SJCRH30 (cell line): ENCODE measurements around the gene A1BG. TPM values are rescaled to one million over a fixed set of nuclear protein-coding genes. Genes with fewer than 3 reads are reported as not detected.
A peak's percentile ranks its signal among the peaks of the same experiment; 100 is the strongest.
"Not testable (repeated sequence)": the region's sequence is repeated elsewhere in the genome, so short reads cannot be mapped to it uniquely, and the experiment has no call there.

Experiments used
- DNase-seq, 2 experiments: peaks; one replicate each; pipeline ENCODE4 v3.0.0-alpha.2; 2015 to 2020
- H3K27ac ChIP-seq: fragments of 250-450 bp; sonication (Bioruptor Pico); 2 replicates; pipeline ENCODE4 v1.5.1; 2020; ENCODE audit warnings: mild to moderate bottlenecking, moderate library complexity
- H3K27me3 ChIP-seq: fragments of 250-450 bp; sonication (Bioruptor Pico); 2 replicates; pipeline ENCODE4 v1.5.1; 2020; ENCODE audit warnings: mild to moderate bottlenecking, moderate library complexity
- H3K36me3 ChIP-seq: fragments of 250-450 bp; sonication (Bioruptor Pico); 2 replicates; pipeline ENCODE4 v1.5.1; 2020; ENCODE audit warnings: mild to moderate bottlenecking, moderate library complexity
- H3K4me1 ChIP-seq: fragments of 250-450 bp; sonication (Bioruptor Pico); 2 replicates; pipeline ENCODE4 v1.5.1; 2020; ENCODE audit warnings: mild to moderate bottlenecking, moderate library complexity
- H3K4me3 ChIP-seq: fragments of 250-450 bp; sonication (Bioruptor Pico); 2 replicates; pipeline ENCODE4 v1.5.1; 2020; ENCODE audit warnings: mild to moderate bottlenecking, moderate library complexity
- H3K9me3 ChIP-seq: fragments of 250-450 bp; sonication (Bioruptor Pico); replicated peaks from 2 replicates; pipeline ENCODE4 v1.5.1; 2020; ENCODE audit warnings: mild to moderate bottlenecking, moderate library complexity
- total RNA-seq: library from RNA; depleted of rRNA; stranded (reverse); fragments of >200 nt; shearing (Covaris generic); gene quantifications from 2 replicates; pipeline ENCODE4 v1.2.3, GENCODE V29; 2014

The A1BG gene
- total RNA-seq, 1 experiment from 2014 or later, result 10.2 TPM

DNA sequence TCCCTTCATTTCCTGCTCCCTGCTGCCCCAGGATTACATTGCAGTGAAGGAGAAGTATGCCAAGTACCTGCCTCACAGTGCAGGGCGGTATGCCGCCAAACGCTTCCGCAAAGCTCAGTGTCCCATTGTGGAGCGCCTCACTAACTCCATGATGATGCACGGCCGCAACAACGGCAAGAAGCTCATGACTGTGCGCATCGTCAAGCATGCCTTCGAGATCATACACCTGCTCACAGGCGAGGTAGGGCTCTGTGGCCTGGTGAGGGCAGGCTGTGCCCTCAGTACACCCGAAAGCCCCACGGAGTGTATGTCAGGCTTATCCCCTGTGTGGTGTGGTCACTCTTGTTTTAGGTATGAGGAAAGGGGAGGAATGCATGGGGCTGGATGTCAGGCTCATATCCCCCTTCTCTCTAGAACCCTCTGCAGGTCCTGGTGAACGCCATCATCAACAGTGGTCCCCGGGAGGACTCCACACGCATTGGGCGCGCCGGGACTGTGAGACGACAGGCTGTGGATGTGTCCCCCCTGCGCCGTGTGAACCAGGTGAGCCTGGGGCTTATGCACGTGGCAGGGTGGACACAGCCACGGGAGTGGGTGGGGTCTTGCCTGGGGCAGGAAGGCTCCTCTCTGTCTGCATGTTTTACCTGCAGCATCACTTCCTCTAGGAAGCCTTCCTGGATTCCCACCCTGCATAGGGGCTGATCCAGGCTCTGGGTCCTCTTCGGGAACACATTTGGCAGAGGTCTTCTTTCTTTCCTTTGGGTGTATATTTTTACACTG is 39.8 kb upstream of the A1BG start:
- no peaks in the 10 kb centered on the region for H3K9me3 ChIP-seq
- peaks cover 78% of the 10 kb centered on the region for H3K36me3 ChIP-seq
- H3K27me3 ChIP-seq, result no peaks in the 10 kb centered on the region
- H3K4me3 ChIP-seq, result no peak overlapping the region
- no peak for DNase-seq
- H3K27ac ChIP-seq, result no peak overlapping the region
- peaks cover 1% of the 10 kb centered on the region; the same call in 1 of the 2 replicates for H3K4me1 ChIP-seq

DNA sequence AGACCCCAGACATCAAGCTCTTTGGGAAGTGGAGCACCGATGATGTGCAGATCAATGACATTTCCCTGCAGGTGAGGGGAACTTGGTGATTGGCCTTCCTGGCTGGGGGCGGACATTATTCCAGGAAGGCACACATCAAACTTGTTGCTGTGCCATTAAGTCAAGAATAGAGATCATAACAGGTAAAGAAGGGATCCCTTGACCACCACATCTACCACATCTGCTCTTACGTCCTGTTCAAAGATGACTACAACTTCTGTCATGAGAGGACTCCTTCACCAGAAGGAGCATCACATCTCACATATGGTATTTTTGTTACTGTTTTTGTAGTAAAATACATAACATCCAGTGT is 34.9 kb upstream of the A1BG start:
- peaks cover 3% of the 10 kb centered on the region; the same call in 1 of the 2 replicates for H3K4me1 ChIP-seq
- peak overlapping the region; percentile 80 for H3K4me3 ChIP-seq
- H3K9me3 ChIP-seq, result no peaks in the 10 kb centered on the region
- no peak for DNase-seq
- peak overlapping the region; percentile 87 for H3K27ac ChIP-seq
- peaks cover 51% of the 10 kb centered on the region for H3K36me3 ChIP-seq
- no peaks in the 10 kb centered on the region for H3K27me3 ChIP-seq

DNA sequence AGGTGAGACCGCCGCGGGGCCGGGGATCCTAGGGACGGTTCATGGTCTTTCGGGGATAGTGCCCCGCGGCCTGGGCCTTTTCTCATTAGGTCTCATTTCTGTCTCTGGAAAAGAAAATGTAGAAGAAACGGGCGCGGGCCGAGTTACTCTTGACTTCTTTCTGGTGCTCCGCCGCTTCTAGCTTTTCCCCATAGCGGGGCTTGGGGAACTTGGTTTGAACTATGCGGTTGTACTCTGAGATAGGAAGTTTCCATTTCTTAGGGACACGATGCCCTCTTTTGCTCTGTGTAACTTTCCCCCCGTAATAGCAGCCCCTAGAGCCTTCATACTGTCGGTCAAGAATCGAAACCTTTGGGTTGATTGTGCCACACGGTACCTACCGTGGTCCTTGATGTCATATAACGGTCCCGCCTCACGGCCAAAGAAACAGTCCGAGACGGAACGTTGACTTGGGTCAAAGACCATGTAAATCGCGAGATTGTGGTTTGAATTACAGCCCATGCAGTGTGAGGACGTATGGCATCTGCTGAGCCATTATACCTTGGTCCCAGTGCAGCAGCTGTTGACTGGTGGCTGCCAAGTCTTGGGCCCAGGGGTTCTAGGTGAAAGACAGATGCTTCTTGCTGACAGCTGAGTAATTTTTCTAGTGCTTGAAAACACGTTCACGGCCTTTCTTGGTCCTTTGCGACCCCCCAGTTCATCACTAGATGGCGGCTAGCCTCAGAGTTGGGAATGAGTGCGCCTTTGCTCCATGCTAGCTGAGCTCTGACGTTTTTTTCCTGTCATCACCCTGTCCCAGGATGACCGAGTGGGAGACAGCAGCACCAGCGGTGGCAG is 34.3 kb upstream of the A1BG start:
- Histone ChIP-seq H3K27ac (peak overlapping the region; percentile 87), H3K36me3 (peaks cover 45% of the 10 kb centered on the region), H3K9me3 (no peaks in the 10 kb centered on the region), H3K4me1 (peaks cover 3% of the 10 kb centered on the region; the same call in 1 of the 2 replicates), H3K27me3 (no peaks in the 10 kb centered on the region), H3K4me3 (peak overlapping the region; percentile 80)
- DNase-seq, result peak; percentile 55 to 59

DNA sequence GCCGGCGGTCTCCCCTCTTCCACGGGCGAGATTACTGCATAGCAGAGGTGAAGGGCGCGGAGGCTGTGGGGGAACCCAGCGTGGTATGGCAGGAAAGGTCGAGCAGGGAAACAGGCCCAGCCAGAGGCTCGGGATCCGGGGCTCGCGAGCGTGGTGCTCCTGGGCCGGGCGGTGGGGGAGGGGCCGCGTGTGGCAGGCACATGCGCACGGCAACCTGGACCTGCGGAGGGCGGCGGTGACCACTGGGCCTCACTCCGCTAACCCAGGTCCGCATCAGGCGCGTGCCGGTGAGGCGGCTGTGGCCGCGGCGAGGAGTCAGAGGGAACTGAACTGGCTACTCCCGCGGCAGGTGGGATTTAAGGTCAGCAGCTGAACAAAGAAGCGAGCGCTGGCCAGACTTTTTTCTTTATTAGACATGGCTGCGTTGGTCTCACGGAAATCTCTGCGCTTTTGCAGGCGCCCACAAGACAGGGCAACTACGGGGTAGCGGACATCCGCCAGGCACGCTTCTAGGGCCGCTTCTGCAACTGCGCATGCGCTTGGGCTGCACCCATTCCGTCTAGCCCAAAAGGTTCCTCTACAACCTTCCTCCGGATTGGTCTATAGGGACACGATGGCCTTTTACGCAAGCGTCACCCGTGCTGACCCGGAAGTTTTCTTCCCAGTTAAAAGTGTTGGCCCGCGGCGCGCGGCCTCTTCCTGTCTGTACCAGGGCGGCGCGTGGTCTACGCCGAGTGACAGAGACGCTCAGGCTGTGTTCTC is 33.5 kb upstream of the A1BG start, which contains the start of gene RPS5:
Gene RPS5, plus strand, starts transcription at position 694 of the 762 bp plus-strand sequence. CDS start 869 bp downstream, outside the sequence.
- peak; percentile 97 to 99 for DNase-seq

DNA sequence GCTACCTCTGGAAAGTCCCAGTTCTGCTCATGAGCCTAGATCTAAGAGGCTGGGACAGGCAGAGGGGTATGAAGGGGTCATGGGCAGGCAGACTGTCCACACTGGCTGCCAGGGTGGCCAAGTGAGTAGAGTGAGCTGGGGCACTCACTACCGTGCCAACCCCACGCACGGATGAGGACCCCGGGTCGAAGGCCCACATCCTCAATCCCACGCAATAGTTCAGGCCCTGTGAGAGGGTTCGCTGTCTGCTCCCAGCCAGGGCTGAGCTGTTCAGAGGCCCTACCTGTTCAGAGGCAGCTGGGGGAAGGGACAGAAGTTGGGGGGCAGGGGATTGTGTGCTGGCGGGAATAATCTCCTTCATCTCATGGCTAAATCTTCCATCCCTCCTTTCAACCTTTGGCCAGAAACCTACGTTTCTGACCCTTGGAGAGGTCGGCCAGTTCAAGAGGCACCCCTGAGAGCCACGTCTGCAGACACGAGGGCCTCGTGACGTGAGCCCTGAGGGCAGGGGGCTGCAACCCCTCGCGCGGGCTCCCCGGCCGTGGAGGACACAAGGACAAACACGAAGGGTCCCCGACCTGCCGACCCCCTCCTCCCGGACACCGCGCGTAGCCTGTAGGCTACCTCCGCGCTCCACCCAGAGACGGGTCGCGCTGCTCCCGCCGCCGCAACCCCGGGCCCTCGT is 32.7 kb upstream of the A1BG start:
- no peak for DNase-seq
- Histone ChIP-seq H3K27ac (peak overlapping the region; percentile 87), H3K36me3 (peaks cover 32% of the 10 kb centered on the region), H3K4me3 (peak overlapping the region; percentile 80), H3K27me3 (no peaks in the 10 kb centered on the region), H3K9me3 (no peaks in the 10 kb centered on the region), H3K4me1 (peaks cover 3% of the 10 kb centered on the region; the same call in 1 of the 2 replicates)

More for the DNA sequence above, 33.5 kb upstream of the A1BG start, which contains the start of gene RPS5:
- Histone ChIP-seq H3K27me3 (no peaks in the 10 kb centered on the region), H3K4me1 (peaks cover 3% of the 10 kb centered on the region; the same call in 1 of the 2 replicates), H3K27ac (peak within 1 kb of the TSS; percentile 87), H3K36me3 (peaks cover 37% of the 10 kb centered on the region), H3K9me3 (no peaks in the 10 kb centered on the region), H3K4me3 (peak within 1 kb of the TSS; percentile 80)

DNA sequence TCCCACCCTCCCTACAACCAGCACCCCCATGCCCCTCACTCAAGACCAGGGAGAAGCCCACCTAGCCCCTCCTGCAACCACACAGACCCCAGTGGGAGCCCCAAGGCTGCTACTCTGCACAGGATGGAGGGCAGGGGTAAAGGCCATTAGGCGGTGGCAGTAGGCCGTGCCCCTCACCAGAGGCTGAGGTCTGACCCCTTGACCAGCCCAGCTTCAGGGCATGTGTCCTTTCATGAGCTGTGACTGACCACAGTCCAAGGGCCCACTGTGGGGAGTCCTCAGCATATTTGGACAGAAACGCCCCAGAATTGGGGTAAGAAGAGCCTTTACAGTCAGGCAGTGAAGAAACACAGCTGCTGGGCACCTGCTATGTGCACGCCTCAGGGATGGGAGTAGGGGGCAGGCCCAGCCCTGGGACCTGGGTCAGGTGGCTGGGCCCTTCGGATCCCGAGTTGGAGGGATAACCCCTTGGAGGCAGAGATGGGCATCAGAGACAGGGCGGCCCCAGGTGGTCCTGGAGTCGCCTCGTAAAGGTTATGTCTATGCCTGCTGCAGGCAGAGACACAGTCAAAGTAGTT is 32.1 kb upstream of the A1BG start:
- Histone ChIP-seq H3K27me3 (no peaks in the 10 kb centered on the region), H3K9me3 (no peaks in the 10 kb centered on the region), H3K36me3 (peaks cover 25% of the 10 kb centered on the region), H3K27ac (no peak overlapping the region), H3K4me1 (peaks cover 3% of the 10 kb centered on the region; the same call in 1 of the 2 replicates), H3K4me3 (peak overlapping the region; percentile 80; the same call in 1 of the 2 replicates)
- DNase-seq, result no peak

DNA sequence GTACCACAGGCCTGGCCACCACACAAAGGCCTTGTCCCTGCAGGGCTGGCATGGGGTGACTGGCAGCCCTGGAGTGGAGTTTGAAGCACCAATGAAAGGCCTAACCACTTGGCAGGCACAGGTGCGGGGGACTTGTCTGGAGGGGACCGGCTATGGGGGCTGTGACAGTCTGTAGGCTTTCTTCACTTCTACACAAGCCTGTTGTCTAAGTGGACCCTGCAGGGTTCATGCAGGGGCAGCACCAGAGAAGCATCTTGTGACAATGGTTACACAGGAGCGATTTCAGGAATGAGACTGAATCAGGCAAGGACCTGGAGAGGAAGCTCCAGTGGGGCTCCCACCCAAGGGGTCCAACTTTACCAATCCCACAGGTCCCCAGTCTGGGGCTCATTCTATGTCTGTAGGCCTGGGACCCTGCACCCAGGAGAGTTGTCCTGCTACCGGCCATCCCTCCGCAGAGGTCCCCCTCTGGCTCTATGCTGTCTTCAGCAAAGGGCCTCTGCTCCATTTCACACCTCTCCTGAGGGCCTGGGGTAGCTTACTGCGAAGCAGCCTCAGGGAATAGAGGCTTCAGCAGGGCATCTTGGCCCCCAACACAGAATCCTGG is 29.8 kb upstream of the A1BG start:
- Histone ChIP-seq H3K4me1 (peaks cover 2% of the 10 kb centered on the region; the same call in 1 of the 2 replicates), H3K36me3 (peaks cover 2% of the 10 kb centered on the region), H3K27ac (no peak overlapping the region), H3K27me3 (no peaks in the 10 kb centered on the region), H3K4me3 (no peak overlapping the region), H3K9me3 (no peaks in the 10 kb centered on the region)
- DNase-seq, result no peak

DNA sequence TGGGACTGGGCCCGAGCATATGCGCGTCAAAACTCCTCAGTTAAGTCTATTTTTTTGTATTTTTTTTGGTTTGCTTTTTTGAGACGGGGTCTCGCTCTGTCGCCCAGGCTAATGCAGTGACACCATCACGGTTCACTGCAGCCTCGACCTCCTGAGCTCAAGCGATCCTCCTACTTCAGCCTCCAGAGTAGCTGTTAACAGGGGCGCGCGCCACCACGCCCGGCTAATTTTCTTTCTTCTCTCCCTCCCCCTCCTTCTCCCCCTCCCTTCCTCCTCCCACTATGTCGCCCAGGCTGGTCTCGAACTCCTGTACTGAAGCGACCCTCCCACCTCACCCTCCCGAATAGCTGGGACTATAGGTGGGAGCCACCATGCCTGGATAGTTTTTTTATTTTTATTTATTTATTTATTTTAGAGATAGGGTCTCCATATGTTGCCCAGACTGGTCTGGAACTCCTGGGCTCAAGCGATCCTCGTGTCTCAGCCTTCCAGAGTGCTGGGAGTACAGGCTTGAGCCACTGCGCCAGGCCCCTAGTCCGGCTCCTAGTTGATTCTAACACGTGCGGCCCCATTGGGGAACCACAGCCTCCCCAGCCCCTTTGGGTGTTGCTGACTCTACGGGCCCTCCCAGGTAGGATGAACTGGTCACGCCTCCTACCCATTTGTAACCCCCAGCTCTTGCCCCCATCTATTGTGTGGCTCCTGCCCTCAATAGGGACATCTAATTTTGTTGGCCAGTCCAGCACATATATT is 28.3 kb upstream of the A1BG start:
- Histone ChIP-seq H3K36me3 (no peaks in the 10 kb centered on the region), H3K4me3 (peak overlapping the region; percentile 86), H3K27me3 (no peaks in the 10 kb centered on the region), H3K4me1 (no peaks in the 10 kb centered on the region; the same call in 1 of the 2 replicates), H3K9me3 (no peaks in the 10 kb centered on the region), H3K27ac (no peak overlapping the region)
- no peak for DNase-seq

DNA sequence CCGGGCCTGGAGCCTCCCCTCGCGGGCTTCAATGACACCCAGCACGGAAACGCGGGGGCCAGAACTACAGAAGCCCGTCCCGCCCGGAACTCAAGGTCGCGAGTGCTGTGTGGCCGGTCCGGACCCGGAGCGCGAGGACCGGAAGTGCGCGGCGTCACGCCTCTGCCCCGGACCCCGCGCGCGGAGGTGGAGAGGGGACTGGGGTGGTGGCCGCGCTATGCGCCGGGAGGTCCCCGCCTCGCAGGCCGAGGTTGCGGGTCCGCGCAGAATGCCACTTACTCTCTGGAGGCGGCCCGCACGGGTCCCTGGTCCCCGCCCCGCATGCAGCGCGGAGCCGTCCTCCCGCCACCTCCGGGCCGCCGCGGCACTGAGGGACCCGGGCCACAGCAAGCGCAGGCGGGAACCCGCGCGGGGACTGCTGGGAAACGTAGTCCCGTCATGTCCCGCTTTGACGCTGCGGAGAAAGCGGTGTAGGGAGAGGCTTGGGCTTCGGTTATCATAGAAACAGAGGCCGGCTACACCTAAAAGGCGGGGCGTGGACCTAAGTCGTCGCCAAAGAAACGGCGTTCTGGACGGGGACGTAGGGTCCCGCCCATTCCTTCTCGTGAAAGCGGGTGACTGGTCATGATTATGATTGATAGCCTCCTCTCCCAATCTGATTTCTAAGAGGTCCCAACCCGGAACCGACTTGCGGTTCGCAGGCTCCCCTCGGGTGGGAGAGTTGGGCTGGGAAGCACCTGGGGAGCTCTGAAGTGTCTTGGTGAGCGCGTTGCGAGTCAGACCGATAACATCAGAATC is 27.6 kb upstream of the A1BG start, which contains the start of gene ZNF837:
Gene ZNF837, minus strand, starts transcription at position 369 of the 798 bp plus-strand sequence. CDS start 11,698 bp downstream, outside the sequence.
- H3K4me3 ChIP-seq, result peak within 1 kb of the TSS; percentile 86
- no peaks in the 10 kb centered on the region for H3K27me3 ChIP-seq
- H3K27ac ChIP-seq, result peak within 1 kb of the TSS; percentile 89
- no peaks in the 10 kb centered on the region for H3K9me3 ChIP-seq
- H3K36me3 ChIP-seq, result no peaks in the 10 kb centered on the region
- DNase-seq, result peak; percentile 99 to 100
- no peaks in the 10 kb centered on the region; the same call in 1 of the 2 replicates for H3K4me1 ChIP-seq

DNA sequence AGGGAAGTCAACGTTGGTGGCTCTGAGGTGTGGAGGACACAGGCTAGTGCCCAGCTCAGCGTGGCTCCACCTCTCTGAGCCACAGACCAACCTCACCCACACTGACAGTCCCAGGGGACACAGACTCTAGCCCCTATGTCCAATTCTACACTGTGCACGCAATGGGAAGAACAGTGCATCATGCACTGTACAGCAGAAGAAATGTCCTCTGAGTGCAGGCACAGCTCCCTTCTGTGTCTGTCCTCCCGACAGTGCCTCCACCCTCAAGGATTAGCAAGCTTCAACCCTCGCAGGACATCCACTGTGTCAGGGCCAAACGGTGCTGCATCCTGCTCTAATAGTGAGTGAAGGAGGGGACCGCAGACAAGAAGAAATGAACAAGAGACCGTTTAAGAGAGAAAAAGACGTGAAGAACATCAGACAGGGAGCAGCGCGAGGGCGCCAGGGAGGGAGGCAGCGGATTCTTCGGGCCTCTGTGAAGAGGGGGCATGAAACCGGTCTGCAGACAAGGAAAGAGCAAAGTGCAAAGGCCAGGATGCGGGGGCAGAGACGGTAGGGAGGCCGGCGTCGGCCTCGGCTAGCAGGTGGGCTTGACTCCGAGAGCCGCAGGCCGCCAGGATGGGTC is 26.9 kb upstream of the A1BG start:
- no peak for DNase-seq
- no peaks in the 10 kb centered on the region for H3K9me3 ChIP-seq
- peak overlapping the region; percentile 86 for H3K4me3 ChIP-seq
- H3K36me3 ChIP-seq, result no peaks in the 10 kb centered on the region
- H3K4me1 ChIP-seq, result no peaks in the 10 kb centered on the region
- H3K27ac ChIP-seq, result peak overlapping the region; percentile 89
- no peaks in the 10 kb centered on the region for H3K27me3 ChIP-seq

DNA sequence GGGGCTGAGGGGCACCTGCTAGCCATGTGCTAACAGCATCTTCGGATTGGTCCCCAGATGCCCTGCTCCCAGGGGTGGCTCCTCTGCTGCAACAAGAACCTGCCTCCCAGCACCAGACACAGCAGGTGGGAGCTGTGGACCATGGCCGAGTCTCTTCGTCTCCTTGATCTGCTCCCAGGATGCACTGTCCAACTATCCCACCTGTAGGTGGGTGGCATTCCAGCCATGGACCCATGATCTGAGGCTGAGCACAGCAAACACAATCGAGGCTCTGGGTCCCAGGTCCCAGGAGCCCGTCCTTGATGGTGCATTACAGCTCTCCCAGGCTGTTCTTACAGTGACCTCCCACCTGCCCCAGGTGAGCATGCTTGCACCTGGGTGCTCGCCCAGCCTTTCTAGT is 26.0 kb upstream of the A1BG start:
- no peak for DNase-seq
- no peaks in the 10 kb centered on the region for H3K36me3 ChIP-seq
- H3K4me1 ChIP-seq, result no peaks in the 10 kb centered on the region
- H3K4me3 ChIP-seq, result no peak overlapping the region
- no peak overlapping the region for H3K27ac ChIP-seq
- H3K27me3 ChIP-seq, result no peaks in the 10 kb centered on the region
- no peaks in the 10 kb centered on the region for H3K9me3 ChIP-seq

DNA sequence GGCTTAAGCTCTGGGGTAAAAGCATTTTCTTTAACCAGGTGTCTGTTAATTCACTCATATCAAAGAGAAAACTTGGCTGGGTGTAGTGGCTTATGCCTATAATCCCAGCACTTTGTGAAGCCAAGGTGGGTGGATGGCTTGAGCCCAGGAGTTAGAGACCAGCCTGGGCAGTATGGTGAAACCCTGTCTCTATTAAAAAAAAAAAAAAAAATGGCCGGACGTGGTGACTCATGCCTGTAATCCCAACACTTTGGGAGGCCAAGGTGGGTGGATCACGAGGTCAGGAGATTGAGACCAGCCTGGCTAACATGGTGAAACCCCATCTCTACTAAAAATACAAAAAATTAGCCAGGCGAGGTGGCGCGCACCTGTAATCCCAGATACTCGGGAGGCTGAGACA is 23.4 kb upstream of the A1BG start:
- not testable (repeated sequence) for H3K4me3 ChIP-seq, H3K4me1 ChIP-seq, DNase-seq, H3K9me3 ChIP-seq, H3K27ac ChIP-seq, H3K36me3 ChIP-seq, H3K27me3 ChIP-seq
